Measurements from ENCODE around the gene NPEPL1. TPM values are rescaled to one million over a fixed set of nuclear protein-coding genes. Genes with fewer than 3 reads are reported as not detected.

Gene NPEPL1
- total RNA-seq, 2 experiments from 2014 or later = 15.4 to 17.1 TPM

DNA sequence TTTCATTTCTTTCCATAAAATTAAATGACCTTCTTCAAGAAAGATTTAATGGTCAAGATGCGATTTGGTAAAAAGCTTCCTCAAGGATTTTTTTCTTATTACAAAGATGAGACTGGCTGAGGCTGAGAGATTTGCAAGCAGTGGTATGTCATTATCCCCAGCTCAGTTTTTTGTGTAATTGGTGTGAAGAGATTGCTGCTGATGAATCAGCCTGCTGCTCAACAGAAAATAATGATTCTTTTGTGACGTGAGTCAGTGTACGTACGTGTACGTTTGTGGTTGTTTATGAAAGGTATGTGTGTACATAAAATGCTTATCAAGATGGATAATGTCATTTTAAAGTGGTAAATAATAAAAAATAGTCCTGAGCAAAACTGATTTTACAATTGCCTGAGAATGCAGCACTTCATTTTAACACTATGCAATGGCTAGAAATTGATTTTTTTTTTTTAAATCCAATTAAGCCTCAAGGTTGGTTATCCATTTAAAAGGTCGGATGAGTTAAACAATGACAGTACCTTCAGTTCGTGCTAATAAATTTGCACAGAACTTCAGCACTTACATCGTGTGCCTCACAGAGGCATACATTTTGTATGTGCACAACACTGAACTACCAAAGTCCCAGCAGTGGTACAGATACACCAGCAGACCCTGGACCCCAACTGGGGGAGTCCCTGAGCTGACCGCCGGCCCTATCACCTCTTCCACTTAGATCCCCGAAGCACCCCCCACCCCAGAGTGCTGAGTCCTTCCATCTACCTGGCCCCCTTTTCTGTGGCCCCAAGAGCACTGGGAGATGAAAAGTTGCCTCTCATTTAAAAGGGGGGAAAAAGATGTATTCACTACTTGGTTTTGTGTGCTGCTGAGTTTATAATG lies 9.7 kb upstream of the NPEPL1 start:
- intact Hi-C loops (cut with micrococcal nuclease) = no loop called here
- Mint-ChIP-seq H3K4me1 (ENCODE audit: low read depth) (no peaks in the 10 kb centered on the region), H3K27ac (no peak overlapping the region), H3K9me3 (no peaks in the 10 kb centered on the region), H3K4me3 (no peak overlapping the region), H3K27me3 (no peaks in the 10 kb centered on the region), H3K36me3 (ENCODE audit: low read depth) (peaks cover 28% of the 10 kb centered on the region)
- ChIA-PET CTCF (interaction anchor here (1.1 kb wide), 1 partner anchor 10 kb away, joined by 4 read pairs; no protein-coding TSS in a partner anchor), POLR2A (no interaction called here)
- ATAC-seq (no peak), DNase-seq (no peak)
- TF ChIP-seq, protein P1, sequence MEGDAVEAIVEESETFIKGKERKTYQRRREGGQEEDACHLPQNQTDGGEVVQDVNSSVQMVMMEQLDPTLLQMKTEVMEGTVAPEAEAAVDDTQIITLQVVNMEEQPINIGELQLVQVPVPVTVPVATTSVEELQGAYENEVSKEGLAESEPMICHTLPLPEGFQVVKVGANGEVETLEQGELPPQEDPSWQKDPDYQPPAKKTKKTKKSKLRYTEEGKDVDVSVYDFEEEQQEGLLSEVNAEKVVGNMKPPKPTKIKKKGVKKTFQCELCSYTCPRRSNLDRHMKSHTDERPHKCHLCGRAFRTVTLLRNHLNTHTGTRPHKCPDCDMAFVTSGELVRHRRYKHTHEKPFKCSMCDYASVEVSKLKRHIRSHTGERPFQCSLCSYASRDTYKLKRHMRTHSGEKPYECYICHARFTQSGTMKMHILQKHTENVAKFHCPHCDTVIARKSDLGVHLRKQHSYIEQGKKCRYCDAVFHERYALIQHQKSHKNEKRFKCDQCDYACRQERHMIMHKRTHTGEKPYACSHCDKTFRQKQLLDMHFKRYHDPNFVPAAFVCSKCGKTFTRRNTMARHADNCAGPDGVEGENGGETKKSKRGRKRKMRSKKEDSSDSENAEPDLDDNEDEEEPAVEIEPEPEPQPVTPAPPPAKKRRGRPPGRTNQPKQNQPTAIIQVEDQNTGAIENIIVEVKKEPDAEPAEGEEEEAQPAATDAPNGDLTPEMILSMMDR (IDR thresholded peaks at IDR 0.05) = no peak

DNA sequence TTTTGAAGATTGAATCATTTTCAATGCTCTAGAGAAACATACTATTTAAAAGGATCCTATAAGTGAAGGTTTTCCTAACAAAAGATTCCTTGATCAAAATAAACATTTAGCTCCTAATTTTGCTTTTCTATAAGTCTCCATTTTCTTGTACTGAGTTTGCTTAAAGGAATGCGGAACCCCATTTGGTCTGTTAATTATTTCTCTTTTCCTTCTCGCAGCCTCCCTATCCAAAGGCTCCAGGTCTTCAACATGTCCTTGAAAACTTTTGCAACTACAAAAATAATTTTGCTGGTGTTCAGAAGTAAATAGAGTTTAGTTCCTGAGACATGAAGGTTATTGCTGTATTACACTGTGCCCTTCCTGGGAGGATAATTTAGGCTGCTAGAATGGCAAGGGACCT lies 8.3 kb upstream of the NPEPL1 start:
- no peak for DNase-seq
- ATAC-seq = no peak
- Mint-ChIP-seq H3K9me3 (no peaks in the 10 kb centered on the region), H3K4me3 (no peak overlapping the region), H3K36me3 (ENCODE audit: low read depth) (peaks cover 26% of the 10 kb centered on the region), H3K27me3 (no peaks in the 10 kb centered on the region), H3K27ac (no peak overlapping the region), H3K4me1 (ENCODE audit: low read depth) (no peaks in the 10 kb centered on the region)
- POLR2A ChIA-PET = no interaction called here
- intact Hi-C loops (cut with micrococcal nuclease) = no loop called here
- TF ChIP-seq, protein P1 (IDR thresholded peaks at IDR 0.05) = no peak
- CTCF ChIA-PET = no interaction called here

DNA sequence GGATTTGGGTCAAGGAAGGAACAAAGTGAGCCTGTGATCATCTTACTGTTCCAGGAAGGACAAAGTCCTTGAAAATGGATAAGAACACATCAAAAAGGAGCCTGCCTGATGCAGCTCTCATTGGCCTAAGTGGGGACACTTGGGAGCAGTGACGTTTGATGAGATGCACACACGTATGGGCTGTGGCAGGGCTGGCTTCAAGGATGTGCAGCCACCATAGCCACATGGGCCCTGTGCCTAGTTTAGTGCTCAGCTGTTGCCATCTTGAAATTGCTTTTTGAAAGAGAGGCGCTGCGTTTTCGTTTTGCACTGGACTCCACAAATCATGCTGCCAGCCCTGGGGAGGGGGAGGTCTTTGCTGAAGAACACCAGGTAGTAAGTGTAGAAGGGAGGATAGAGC lies 6.6 kb upstream of the NPEPL1 start:
- ATAC-seq (no peak), DNase-seq (no peak)
- CTCF ChIA-PET = interaction anchor here (1.5 kb wide), 1 partner anchor 27 kb away, joined by 4 read pairs; no protein-coding TSS in a partner anchor
- Mint-ChIP-seq H3K9me3 (no peaks in the 10 kb centered on the region), H3K4me3 (no peak overlapping the region), H3K27ac (no peak overlapping the region), H3K36me3 (ENCODE audit: low read depth) (peaks cover 13% of the 10 kb centered on the region), H3K4me1 (ENCODE audit: low read depth) (peaks cover 5% of the 10 kb centered on the region), H3K27me3 (no peaks in the 10 kb centered on the region)
- intact Hi-C loops (cut with micrococcal nuclease) = no loop called here
- TF ChIP-seq, protein P1 (IDR thresholded peaks at IDR 0.05) = no peak
- POLR2A ChIA-PET = interaction anchor here (2.4 kb wide), 1 partner anchor 34 kb away, joined by 7 read pairs; no protein-coding TSS in a partner anchor

DNA sequence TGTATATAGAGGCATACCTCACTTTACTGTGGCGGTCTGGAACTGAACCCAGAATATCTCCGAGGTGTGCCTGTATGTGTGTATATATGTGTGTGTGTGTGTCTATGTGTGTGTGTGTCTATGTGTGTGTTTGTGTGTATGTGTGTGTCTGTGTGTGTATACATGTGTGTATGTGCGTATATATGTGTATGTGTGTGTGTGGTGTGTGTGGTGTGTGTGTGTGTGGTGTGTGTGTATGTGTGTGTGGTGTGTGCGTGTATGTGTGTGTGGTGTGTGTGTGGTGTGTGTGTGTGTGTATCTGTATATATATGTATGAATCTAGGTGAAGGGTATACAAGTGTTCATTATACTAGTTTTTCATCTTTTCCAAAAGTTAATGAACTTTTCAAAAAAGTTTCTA lies 4.2 kb upstream of the NPEPL1 start:
- POLR2A ChIA-PET = interaction anchor here (1.2 kb wide), 1 partner anchor 12 kb away, joined by 3 read pairs; no protein-coding TSS in a partner anchor
- no peaks in the 10 kb centered on the region for H3K27me3 Mint-ChIP-seq
- DNase-seq (no peak), ATAC-seq (no peak)
- TF ChIP-seq, protein P1 (IDR thresholded peaks at IDR 0.05) = no peak
- H3K4me3 Mint-ChIP-seq = no peak overlapping the region
- no peak overlapping the region for H3K27ac Mint-ChIP-seq
- no peaks in the 10 kb centered on the region for H3K9me3 Mint-ChIP-seq
- H3K4me1 Mint-ChIP-seq (ENCODE audit: low read depth) = peaks cover 8% of the 10 kb centered on the region
- H3K36me3 Mint-ChIP-seq (ENCODE audit: low read depth) = peaks cover 7% of the 10 kb centered on the region
- CTCF ChIA-PET = no interaction called here
- intact Hi-C loops (cut with micrococcal nuclease) = no loop called here

DNA sequence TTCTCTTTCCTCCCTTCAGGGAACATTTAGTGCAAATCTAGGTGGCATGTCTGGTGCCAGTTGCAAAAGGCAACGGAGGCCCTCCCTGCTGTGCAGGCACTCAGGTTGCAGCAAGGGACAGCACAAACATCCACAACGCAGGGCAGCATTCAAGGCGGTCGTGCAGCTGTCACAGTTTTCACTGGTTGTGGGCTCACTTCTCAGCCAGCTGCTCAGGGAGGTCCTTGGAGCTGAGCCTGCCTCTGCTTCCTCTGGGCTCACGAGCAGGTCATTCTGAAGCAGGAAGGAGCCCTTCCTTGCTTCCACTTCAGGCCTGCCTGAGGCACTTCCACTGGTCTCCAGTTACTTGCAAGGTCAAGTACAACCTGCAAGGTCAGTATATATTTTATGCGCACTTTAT lies 3.8 kb upstream of the NPEPL1 start:
- DNase-seq (no peak), ATAC-seq (no peak)
- TF ChIP-seq, protein P1 (IDR thresholded peaks at IDR 0.05) = no peak
- ChIA-PET CTCF (no interaction called here), POLR2A (interaction anchor here (1.2 kb wide), 1 partner anchor 12 kb away, joined by 3 read pairs; no protein-coding TSS in a partner anchor)
- Mint-ChIP-seq H3K4me1 (ENCODE audit: low read depth) (peaks cover 11% of the 10 kb centered on the region), H3K27me3 (no peaks in the 10 kb centered on the region), H3K27ac (no peak overlapping the region), H3K4me3 (no peak overlapping the region), H3K9me3 (no peaks in the 10 kb centered on the region), H3K36me3 (ENCODE audit: low read depth) (peaks cover 7% of the 10 kb centered on the region)
- intact Hi-C loops (cut with micrococcal nuclease) = no loop called here
